HG02943 (cell line): ENCODE measurements around the gene CC2D2A.

Source experiments
- ATAC-seq: cut with Tn5 transposase; IDR thresholded peaks from one replicate; pipeline ENCODE4 v1.9.1; 2021; ENCODE audit warnings: mild to moderate bottlenecking, low read depth, moderate library complexity; ENCODE audit not compliant: unreplicated experiment

The CC2D2A gene

DNA sequence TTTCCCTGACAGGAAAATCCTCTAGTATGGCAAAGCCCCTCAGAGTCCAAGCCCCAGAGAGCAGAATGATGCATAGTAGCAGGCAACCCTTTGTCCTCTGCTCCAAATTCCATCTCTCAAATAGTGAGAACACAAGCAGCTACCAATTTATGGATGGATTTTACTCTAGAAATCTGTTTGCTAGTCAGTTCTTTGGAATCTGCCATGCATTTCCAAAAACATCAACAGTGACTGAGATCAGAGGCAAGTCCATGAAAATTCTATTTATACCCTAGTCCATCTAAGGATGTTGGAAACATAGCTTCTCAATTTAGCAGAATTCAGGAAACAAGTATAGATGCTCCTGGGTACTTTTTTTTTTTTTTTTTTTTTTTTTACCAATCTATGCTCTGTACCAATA is 10.0 kb upstream of the CC2D2A start:
- no peak for ATAC-seq

DNA sequence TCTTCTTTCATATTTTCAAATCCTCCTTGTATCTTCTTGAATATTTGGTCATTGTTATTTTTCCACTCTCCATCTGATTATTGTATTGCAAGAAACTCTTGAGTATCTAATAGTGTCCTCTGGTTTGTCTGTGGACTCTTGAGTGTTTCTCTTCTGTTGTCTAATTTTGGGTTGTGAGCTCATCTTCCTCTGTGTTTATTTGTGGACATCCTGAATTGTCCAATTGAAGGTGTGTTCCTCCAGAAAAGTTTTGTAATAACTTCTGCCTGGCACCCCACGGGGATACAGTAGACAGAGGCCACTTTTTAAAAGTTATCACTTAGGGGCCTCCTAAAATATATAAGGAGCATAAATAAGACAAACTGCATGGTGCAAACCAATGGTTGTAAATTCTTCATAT is 3.1 kb upstream of the CC2D2A start:
- ATAC-seq = no peak

DNA sequence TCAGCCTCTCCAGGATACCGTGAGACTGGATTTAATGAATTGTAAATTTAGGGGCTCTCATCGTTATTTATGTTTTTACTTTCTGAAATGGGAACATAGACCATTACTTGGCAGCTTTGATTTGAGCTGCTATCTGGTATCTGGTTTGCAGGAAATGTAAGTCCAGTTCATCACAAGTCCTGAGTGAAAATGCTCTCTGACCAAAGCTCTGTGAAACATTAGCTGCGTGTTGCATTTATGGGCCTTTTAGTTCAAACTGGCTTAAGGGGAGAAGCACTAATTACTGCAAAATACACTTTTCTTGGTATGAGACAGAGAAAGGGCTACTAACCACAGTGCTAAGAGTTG is 420 bp downstream of the CC2D2A start:
- ATAC-seq = no peak

DNA sequence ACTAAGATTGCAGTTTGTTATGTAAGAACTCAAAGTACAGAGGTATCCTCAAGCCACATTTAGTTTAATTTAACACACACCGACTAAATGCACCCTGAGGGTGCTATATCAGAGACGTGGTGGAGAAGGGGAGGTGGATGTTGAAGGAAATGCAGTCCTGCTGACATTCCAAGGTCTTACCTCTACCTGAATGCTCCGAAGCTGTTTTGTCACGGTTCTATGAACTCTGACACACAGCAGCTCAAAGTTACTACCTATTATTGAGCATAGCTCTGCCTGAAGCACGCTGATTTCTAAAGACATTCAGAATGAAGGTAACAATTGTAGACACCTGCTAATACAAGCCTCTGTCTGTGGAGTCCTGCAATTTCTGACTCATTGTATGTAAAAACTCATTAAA is 6.7 kb downstream of the CC2D2A start:
- ATAC-seq = no peak

DNA sequence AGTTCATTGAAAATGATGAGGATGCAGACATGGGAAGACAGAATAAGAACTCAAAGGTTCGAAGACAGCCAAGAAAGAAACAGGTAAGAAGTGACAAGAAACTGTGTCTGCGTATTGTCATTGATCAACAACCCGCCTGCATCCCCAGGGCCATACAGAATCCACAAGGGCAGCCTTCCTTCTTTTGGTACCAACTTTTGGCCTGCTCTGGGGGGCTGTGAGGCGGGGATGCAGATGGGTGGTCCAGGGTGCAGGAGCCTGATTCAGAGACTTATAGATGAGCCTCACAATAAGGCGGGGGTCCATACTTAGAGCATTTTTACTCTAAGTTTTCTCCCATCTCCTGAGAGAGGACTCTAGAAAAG is 9.0 kb downstream of the CC2D2A start:
- ATAC-seq = no peak

GRCh38 chr4:15479089-15479912 is 9.6 kb downstream of the CC2D2A start:
- ATAC-seq = no peak

- no peak for ATAC-seq
Observed at GRCh38 chr4:15479913-15480185, 10.2 kb downstream of the CC2D2A start.

- no peak for ATAC-seq
Observed at GRCh38 chr4:15481961-15482745, 12.5 kb downstream of the CC2D2A start.

DNA sequence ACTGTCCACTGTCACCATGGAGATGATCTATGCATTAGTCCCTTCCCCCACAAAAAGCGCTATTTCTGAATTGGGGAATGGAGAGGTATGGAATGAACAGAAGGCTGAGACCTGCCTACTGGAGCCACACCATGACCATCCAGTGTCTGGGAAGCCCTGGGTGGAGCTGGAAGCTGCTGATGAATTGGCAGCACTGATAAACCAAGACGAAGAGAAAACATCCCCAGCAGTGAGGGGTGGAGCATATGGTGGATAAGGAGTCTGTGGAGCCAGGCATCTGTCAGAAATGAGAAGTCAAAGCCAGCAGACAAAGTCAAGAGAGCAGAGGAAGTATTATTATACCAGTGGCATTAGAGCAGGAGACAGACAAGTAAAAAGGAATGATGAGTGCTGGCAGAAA is 13.2 kb downstream of the CC2D2A start:
- ATAC-seq = no peak

DNA sequence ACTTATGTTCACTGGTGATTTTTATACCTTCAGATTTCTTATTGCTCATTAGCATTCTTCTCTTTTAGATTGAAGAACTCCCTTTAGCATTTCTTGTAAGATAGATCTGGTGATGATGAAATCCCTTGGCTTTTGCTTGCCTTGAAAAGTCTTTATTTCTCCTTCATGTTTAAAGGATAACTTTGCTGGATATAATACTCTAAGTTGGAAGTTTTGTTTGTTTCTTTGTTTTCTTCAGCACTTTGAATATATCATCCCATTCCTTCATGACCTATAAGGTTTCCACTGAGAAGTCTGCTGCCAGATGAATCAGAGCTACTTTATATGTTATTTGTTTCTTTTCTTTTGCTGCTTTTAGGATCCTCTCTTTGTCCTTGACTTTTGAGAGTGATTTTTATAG is 18.5 kb downstream of the CC2D2A start:
- no peak for ATAC-seq

DNA sequence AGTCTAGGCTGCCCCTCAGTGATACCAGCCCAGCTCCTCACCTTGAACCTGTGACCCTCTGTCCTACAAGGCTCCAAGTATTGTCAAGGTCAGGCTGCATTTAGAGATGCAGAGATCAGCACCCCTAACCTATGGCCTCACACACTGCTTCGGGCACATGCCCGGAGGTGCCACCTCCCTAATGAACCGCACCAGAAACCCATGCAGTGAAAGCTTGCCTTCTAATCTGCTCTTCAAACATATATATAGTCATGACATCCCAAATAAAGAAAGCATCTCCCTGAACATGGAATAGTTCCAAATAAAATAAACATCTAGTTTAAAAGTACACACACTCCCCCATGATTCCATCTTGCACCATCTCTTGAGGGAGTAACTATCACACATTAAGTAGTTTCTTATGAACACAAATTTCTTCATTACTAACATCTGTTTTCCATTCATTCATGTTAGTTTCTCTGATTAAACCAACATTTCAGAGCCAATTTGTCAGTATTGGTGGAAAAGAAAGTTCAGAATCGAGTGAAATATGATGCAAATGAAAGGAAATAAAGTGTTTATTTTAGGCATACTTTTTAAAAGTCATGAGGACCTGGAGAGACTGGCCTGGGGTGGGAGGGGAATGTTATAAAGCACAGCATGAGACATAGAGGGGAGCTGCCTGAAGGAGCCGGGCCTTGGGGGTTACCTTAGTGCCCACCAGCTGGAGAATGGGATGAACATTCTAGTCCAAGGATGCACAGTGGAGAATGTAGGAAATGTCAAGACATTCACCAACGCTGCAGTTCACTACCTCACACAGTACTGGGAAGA is 19.2 kb downstream of the CC2D2A start:
- ATAC-seq = no peak

DNA sequence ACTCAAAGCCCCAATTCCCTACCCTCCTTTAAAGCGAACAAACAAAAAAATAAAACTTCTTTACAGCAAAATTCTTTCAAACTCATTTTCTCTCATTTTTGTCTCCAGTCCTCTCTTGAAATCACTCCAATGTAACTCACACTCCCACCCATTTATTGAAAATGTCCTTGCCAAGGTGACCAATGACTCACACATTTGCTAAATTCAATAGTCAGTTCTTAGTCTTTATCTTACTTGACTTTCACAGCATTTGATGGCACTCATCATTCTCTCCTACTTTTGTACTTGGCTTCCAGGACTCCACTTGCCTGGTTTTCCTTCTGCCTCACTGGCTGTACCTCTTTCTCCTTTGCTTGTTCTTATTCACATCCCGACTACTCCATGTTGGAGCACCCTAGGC is 19.9 kb downstream of the CC2D2A start:
- ATAC-seq = no peak

DNA sequence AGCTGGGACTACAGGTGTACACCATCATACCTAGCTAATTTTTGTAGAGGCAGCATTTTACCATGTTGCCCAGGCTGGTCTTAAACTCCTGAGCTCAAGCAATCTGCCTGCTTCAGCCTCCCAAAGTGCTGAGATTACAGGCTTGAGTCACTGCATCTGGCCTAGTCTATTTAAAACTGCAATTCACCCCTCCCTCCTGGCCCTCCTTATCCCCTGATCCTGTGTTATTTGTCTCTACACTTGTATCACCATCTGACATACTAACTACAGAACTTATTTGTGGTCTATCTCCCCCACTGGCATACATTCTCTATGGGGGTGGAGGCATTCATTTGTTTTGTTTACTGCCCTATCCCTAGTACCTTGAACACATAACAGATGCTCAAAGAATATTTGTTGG is 23.7 kb downstream of the CC2D2A start:
- no peak for ATAC-seq

- ATAC-seq = no peak
Observed at GRCh38 chr4:15495621-15496020, 25.9 kb downstream of the CC2D2A start.

DNA sequence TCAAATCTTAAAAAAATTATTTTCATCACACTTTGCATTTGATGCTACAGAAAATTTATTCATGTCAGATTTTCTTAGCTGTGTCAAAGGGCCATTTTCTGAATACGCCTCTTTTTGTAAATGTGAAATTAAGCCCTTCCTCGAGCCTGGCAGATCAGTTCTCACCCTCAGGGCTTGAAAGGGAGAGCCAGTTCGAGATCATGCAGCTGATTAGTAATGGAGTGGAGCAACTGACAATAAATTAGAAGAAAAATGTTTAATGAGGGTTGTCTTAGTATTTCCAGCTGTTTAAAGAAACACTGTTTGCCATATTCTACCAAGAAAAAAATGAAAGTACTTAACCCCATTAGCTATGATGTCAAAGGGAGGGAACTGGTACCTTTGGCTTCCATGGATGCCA is 28.7 kb downstream of the CC2D2A start:
- ATAC-seq = no peak

- ATAC-seq = no peak
Observed at GRCh38 chr4:15500701-15501100, 31.0 kb downstream of the CC2D2A start.

DNA sequence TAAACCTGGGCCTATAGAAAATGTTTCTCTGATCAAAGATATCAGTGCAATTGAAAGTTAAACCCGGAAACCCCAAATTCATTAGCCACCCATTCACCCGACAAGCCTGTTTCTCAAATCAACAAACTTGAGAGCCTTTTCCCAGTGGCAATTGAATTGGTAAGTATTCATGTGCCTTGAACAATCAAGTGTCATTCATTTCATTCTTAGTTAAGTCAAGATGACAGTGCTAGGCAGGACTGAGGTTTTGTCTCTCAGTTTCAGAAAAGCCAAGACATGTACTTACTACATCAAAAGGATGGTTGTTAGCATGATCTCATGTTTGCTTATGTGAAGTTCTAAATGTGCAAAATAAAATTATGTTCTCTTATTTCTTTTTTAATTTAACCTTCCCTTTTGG is 32.3 kb downstream of the CC2D2A start:
- ATAC-seq = no peak

GRCh38 chr4:15502384-15502783 is 32.7 kb downstream of the CC2D2A start:
- no peak for ATAC-seq

DNA sequence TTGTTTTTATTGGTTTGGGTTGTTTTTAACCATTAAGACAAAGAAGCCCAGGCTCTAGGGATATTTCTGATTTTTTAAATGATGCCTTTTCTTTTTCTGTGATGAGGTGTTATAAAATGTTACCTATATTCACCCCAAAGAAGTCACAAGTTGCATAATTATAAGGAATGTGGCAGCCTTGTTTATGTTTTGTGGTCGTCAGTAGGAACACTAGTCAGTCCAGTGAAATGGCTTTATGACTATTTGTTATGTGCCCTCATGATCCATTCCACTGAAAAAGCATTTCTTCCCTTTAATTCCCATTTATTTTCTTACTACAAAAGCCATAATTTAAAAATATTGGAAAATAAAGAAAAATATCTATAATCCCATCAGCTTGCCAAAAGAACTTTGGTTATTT is 34.4 kb downstream of the CC2D2A start:
- ATAC-seq = no peak

DNA sequence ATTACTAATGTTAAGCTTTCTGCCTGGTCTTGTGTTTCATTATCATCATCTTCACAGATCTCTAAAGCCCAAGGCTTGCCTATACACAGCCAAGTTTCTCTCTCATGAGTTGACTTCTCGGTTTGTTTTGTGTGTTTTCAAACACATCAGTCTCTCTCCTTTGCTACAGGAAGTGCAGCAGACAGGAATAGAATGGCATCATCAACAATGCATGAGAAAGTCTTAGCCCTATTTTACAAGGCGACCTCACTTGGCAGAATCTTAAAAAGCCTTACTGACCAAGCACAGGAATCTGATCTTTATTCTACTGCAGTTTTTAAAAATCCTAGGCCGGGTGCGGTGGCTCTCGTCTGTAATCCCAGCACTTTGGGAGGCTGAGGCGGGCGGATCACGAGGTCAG is 36.8 kb downstream of the CC2D2A start:
- no peak for ATAC-seq

GRCh38 chr4:15507679-15508078 is 38.0 kb downstream of the CC2D2A start:
- no peak for ATAC-seq

- no peak for ATAC-seq
Observed at GRCh38 chr4:15510961-15511360, 41.3 kb downstream of the CC2D2A start.
